AG10803 (cell line): ENCODE results near the gene KIFC3.

Source experiments
- DNase-seq: peaks from one replicate; pipeline ENCODE4 v3.0.0; 2010; ENCODE audit warnings: low read depth
- H3K4me3 ChIP-seq: 2 replicates; pipeline ENCODE4 v1.5.1; 2011; ENCODE audit warnings: mild to moderate bottlenecking, low read length, control low read depth
- TF ChIP-seq, protein P1 (sequence below): conservative IDR thresholded peaks from 2 replicates; pipeline ENCODE4 v1.5.1; 2011; ENCODE audit warnings: mild to moderate bottlenecking, low read length, control low read depth, inconsistent platforms

KIFC3 gene

GRCh38 chr16:57761957-57762356, 40.3 kb downstream of the KIFC3 start:
- H3K4me3 ChIP-seq: no peak overlapping the region
- no peak for DNase-seq
- TF ChIP-seq, protein P1, sequence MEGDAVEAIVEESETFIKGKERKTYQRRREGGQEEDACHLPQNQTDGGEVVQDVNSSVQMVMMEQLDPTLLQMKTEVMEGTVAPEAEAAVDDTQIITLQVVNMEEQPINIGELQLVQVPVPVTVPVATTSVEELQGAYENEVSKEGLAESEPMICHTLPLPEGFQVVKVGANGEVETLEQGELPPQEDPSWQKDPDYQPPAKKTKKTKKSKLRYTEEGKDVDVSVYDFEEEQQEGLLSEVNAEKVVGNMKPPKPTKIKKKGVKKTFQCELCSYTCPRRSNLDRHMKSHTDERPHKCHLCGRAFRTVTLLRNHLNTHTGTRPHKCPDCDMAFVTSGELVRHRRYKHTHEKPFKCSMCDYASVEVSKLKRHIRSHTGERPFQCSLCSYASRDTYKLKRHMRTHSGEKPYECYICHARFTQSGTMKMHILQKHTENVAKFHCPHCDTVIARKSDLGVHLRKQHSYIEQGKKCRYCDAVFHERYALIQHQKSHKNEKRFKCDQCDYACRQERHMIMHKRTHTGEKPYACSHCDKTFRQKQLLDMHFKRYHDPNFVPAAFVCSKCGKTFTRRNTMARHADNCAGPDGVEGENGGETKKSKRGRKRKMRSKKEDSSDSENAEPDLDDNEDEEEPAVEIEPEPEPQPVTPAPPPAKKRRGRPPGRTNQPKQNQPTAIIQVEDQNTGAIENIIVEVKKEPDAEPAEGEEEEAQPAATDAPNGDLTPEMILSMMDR: no peak

DNA sequence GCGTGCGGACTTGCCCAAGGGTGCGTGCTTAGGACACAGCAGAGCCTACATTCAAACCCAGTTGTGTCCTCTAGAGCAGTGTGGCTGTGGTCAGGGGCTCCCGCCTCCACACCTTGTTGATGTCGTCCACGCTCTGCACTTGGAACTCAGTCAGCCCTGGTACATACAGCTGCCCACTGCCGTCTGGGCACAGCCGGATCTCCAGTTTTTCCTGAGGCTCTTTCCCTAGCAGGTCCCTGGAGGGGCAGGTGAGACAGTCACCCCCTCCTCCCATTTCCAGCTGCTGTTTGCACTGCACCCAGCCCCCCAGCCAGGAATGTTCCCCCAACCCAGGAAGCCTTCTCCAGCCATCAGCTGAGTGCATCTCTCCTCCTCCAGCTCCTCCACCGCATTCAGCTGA, 41.0 kb downstream of the KIFC3 start:
- no peak overlapping the region for H3K4me3 ChIP-seq
- DNase-seq: no peak
- TF ChIP-seq, protein P1: no peak

DNA sequence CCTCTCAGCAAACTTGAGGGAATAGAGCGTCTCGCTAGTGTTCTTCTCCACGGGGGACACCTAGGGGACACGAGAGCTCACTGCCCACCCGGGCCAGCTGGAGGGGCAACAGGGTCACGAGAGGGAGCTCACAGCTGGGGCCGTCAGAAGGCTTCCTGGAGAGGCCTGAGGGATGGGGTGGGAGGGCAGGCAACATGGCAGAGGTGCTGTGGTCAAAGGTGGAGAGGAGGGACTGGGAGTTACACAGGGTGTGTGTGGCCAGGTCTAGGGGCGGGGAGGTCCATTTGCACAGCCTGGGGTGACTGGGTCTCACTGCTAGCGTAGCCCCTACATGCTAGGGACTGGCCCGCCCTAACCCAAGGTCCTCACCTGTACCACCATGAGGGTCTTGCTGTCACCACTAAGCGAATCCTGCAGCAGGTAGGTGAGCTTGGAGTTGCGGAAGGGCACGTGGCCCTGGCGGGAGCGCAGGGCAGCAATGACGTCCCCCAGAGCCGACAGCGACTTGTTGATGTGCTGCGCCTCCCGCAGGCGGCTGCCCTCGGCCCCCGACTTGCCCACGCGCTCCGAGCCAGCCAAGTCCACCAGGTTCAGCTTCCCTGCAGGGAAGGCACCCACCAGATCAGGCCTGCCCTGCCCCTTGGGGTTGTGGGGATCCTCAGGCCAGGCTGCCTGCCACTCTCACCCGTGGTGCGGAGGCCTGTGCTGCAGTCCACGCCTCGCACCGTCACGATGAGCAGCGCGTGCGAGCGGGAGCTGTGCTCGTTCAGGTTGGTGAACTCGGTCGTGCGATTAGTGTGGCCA, 41.7 kb downstream of the KIFC3 start:
- DNase-seq: no peak
- TF ChIP-seq, protein P1: no peak
- no peak overlapping the region for H3K4me3 ChIP-seq

DNA sequence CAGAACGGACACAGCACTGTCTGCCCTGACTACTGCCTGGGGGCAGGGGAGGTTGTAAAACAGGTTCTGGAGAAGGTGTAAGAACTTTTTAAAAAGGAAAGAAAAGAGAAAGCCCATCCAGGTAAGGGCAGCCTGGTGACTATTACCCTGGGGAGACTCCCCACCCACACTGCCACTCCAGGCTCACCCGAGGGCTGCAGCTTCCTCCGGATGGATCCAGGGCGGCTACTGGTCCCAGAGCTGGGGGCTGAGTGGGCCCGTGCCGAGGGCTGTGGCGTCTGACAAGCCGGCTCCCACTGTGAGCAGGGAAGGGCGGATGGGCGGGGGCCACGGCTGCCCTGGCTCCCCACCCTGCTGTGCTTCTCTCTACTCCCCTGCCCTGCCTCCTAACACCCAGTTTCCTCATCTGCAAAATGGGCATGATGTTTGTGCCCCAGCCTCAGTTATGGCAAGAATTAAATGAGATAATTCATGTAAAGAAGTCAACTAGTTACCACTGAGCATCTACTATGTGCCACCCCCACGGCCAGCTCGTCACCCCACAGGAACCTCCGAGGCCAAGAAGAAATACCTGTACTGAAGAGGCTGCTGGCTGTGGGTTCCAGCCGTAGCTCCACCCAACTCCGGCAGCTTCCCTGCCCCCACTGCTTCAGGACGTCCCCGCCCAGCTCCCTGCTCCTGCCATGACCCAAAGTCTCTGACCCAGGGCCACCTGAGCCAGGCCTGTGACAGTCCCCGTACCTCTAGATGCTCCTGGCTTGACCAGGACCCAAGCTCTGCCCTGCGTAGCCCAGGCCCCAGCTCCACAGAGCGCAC, 42.5 kb downstream of the KIFC3 start:
- DNase-seq: no peak
- TF ChIP-seq, protein P1: no peak
- H3K4me3 ChIP-seq: no peak overlapping the region

GRCh38 chr16:57759131-57759530, 43.2 kb downstream of the KIFC3 start:
- TF ChIP-seq, protein P1: no peak

DNA sequence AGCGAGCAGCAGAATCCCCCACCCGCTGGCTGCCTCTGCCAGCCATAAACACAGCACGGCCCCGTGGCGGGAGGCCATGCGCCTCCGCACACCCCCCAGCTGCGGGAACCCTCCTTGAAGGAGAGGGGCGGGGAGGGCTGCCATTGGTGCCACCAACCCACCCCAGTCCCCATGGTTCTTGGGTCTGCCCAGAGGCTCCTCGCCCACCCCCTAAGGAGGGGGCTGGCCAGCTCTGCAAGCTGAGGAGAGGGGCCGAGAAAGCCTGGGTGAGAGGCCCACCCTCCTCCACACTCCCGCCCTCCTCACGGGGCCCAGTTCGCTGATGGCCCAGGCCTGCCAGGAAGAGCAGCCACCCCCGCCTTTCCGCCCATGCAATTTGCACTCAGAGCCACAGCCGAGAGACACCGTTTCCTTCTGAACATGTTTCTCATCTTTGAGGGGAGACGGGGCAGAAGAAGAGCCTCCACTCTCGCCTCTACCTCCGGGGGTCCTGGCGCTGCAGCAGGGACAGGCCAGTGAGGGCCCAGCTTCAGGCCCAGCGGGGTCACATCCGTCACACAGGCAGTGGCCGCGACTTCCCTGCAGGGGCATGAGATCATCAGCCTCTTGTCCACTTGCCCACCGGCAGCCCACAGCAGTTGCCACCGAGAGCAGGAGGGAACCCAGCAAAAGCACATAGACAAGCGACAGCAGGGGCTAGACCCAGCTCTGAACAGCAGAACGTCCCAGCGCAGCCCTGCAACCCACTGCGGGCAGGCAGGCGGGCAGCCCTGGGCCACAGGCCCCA, 43.8 kb downstream of the KIFC3 start:
- TF ChIP-seq, protein P1: no peak
- H3K4me3 ChIP-seq: no peak overlapping the region
- no peak for DNase-seq

More at GRCh38 chr16:57759131-57759530, 43.2 kb downstream of the KIFC3 start:
- DNase-seq: no peak
- H3K4me3 ChIP-seq: no peak overlapping the region
